Left kidney (tissue), 2 donors: ENCODE measurements around the gene TMEM53. TPM values are rescaled to one million over a fixed set of nuclear protein-coding genes. Genes with fewer than 3 reads are reported as not detected.
"Not testable (repeated sequence)": the region's sequence is repeated elsewhere in the genome, so short reads cannot be mapped to it uniquely, and the experiment has no call there.

Experiments
- DNase-seq: peaks from one replicate; pipeline ENCODE4 v3.0.0-alpha.2; 2013
- polyA plus RNA-seq: library from polyadenylated mRNA; unstranded; fragments of 120-200 nt; gene quantifications from one replicate; pipeline ENCODE4 v1.2.1, GENCODE V29; 2013; ENCODE audit not compliant: insufficient read length

TMEM53 gene
- polyA plus RNA-seq, 1 donor = 11.7 TPM

GRCh38 chr1:44700573-44700972 lies 26.3 kb upstream of the TMEM53 start:
- DNase-seq = no peak

DNA sequence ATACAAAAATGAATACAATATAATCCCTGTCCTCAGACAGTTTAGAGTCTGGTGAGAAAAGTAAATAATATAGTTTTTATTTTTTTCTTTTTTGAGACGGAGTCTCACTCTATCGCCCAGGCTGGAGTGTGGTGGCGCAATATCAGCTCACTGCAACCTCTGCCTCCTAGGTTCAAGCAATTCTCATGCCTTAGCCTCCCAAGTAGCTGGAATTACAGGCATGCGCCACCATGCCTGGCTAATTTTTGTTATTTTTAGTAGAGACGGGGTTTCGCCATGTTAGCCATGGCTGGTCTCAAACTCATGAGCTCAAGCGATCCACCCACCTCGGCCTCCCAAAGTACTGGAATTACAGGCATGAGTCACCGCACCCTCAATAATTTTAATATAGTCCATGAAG lies 25.1 kb upstream of the TMEM53 start:
- not testable (repeated sequence) for DNase-seq

- no peak for DNase-seq
These were observed 23.9 kb upstream of the TMEM53 start for GRCh38 chr1:44698138-44698537.

GRCh38 chr1:44696789-44697345 lies 22.6 kb upstream of the TMEM53 start:
- no peak for DNase-seq

GRCh38 chr1:44696101-44696500 lies 21.8 kb upstream of the TMEM53 start:
- no peak for DNase-seq

- DNase-seq = no peak
These were observed 21.4 kb upstream of the TMEM53 start for GRCh38 chr1:44695671-44696070.

DNA sequence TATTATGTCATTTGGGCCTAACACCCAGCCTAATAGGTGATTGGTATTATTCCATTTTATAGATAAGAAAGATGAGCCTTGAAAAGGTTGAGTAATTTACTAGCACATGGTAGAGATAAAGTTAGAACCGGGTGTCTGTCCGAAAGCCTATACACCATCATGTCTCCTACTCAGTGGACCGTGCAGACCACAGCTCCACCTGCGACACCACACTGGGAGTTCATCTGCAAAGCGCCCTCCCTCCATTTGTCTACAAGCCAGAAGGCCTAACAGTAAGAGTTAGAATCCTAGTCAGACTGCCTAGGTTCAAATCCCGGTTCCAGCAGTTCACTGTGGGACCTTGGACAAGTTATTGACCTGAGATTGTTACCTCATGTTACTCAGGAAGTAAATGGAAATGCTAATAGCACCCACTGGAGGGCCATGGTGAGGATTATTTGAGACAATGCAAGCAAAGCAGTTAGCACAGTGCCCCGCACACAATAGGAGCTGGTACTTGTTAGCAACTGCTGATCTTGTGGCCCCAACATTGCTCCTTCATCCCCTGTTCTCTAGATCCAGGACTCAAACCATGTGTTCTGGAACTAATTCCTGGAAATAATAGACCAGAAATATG lies 20.7 kb upstream of the TMEM53 start:
- DNase-seq = no peak

DNA sequence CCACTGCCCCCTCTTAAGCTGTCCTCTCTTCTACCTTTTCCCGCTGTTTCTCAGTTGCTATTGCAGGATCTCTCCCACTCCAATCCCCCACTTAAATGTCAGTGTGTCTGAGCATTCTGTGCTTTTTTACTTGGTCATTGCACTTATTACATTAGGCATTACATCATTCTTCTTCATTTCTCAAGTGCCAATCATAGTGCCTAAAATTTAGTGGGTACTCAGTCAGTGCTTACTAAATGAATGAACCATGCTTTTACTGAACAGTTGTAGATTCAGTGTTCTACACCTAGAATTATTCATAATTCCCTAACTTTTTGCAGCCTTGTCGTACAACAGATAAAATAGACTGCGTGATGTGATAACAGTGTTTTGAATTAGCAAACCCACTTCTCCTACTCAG lies 19.6 kb upstream of the TMEM53 start:
- DNase-seq = no peak

- no peak for DNase-seq
These were observed 18.9 kb upstream of the TMEM53 start for GRCh38 chr1:44693159-44693558.

DNA sequence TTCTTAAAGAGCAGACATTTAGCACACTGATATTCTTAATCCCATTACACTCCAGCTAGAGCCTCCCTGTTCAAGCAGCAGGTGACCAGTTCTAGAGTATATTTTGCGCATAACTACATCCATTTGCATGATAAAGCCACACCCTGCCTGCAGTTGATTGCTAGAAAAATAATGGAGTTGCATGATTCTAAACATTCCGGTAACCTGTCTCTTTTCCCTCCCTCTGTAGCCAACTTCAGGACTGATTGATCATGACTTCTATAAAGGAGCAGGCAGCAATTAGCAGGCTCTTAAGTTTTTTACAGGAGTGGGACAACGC lies 15.1 kb upstream of the TMEM53 start:
- no peak for DNase-seq

- DNase-seq = no peak
These were observed 14.6 kb upstream of the TMEM53 start for GRCh38 chr1:44688760-44689446.

- no peak for DNase-seq
These were observed 11.6 kb upstream of the TMEM53 start for GRCh38 chr1:44685881-44686280.

GRCh38 chr1:44685218-44685617 lies 10.9 kb upstream of the TMEM53 start:
- no peak for DNase-seq

- no peak for DNase-seq
These were observed 10.2 kb upstream of the TMEM53 start for GRCh38 chr1:44684525-44684924.

DNA sequence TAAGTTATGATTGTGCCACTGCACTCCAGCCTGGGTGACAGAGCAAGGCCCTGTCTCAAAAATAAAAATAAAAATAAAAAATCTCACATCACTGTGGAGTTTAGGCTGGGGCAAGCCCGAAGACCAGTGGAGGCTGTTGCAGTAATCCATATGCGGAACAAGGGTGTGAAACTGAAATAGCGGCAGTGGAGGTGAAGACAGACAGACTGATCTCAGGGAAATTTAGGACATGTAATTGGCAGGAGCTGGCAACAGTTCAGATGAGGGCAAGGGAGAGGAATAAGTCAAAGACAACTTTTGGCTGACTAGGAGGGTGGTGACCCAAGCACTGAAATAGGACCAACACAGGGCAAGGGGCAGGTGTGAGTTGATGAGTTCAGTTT lies 8.6 kb upstream of the TMEM53 start:
- DNase-seq = no peak

DNA sequence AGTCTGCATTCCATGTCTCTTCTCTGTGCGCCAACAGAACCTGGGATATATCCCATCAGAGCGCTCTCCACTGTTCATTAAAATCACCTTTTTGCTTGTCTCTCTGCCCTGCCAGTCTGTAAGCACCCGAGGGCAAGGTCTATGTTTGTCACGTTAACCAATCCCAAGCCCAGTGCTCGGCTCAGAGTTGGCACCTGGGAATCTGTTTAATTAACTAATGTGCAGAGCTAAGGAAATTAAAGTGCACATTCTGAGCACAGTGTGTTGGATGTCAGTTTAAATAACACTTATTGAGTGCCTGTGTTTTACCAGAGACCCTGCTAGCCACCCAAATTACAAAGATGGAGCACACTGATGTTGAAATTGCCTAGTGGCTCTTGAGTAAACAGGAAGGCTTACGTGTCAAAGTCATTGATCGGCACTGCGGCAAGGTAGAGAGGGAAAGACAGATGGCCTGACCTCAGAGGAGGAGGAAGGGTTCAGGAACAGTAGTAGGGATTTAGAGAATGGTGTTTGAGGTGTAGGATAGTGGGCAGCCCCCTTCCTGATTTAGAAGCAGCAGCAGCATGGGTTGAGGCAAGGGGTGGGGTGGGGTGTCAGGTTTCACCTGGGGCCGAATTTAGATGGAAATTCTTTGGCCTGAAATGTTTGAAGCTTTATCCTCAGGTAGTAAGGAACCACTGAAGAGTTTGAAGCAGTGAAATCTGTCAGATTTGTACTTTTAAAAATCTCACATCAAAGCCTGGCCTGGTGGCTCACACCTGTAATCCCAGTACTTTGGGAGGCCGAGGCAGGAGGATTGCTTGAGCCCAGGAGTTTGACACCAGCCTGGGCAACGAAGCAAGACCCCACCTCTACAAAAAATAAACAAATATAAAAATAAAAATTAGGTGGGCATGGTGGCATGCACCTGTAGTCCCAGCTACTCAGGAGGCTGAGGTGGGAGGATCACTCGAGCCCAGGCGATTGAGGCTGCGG lies 7.9 kb upstream of the TMEM53 start:
- no peak for DNase-seq

DNA sequence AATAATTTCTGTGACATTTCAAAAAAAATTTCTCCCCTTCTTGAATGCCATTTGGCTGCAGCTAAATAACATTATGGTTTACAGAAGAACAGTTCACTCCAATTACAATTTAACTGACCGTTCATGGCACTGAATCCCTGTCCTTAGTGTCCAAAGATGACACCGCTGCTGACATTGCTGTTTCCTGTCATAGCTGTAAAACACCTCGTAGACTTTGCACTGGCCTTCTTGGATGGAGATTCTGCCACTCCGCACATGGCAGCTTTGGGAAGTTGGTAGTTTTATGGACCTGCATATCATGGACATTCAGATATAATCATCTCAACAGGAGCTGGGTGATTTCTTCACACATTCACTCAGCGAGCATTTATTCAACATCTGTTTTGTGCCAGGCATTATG lies 5.2 kb upstream of the TMEM53 start:
- DNase-seq = no peak

DNA sequence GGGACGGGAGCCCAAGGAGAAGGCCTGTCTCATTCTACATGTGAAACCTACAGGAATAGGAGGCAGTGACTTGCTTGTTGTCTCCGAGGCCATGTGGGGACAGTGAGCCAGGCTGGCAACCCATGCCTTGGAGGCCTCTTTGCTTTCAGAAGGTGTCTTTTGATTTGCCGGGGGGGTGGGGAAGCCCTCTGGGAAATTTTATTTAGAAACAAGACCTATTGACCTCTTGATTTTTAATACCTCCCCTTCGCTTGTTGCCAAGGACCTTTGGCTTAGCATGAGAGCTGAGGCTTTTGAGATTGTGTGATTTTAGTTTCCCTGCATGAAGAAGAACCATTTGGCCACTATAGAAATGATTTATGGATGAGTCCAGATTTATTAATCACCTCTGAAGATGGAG lies 4.3 kb upstream of the TMEM53 start:
- DNase-seq = no peak

DNA sequence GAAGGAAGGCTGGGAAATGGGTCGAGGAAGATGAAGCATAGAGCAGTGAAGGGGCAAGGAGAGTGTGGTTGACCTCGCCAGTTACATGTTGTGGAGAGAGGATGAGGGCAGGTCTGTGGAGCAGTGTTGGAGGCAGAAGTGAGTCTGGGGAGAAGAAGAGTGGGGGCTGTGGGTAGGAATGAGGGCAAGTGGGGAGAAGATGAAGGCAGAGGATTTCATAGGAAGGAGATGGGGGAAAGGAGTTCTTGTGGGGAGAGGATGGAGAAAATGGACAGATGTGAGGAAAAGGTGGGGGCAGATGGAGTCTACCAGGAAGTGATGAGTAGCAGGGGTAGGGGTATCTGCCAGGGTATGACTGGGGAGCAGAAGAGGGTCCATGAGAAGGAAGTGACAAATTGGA lies 3.8 kb upstream of the TMEM53 start:
- DNase-seq = no peak

- no peak for DNase-seq
These were observed 3.0 kb upstream of the TMEM53 start for GRCh38 chr1:44677201-44677766.

GRCh38 chr1:44676484-44677200 lies 2.4 kb upstream of the TMEM53 start:
- no peak for DNase-seq

- no peak for DNase-seq
These were observed 905 bp upstream of the TMEM53 start for GRCh38 chr1:44675186-44675585.
